GM12878 (cell line): ENCODE measurements around the gene MS4A2. TPM values are rescaled to one million over a fixed set of nuclear protein-coding genes. Genes with fewer than 3 reads are reported as not detected.

Experiments used
- ATAC-seq: fragments of 200-7000 bp; cut with Tn5 transposase; 3 replicates; pipeline ENCODE4 v1.9.1; 2020; ENCODE audit warnings: mild to moderate bottlenecking, moderate library complexity
- BruUV-seq: library from RNA; stranded (reverse); fragments of 400-500 nt; replicated peaks from 2 replicates; lab custom pipeline; 2021; lab: Mats Ljungman, UMichigan
- CTCF ChIA-PET: fragments of 300-600 bp; sonication (Branson Sonifier 250); formaldehyde crosslinking; extraction: SDS; loops from one replicate; lab custom pipeline; 2021; ENCODE audit warnings: inconsistent platforms; lab: Yijun Ruan, JAX
- POLR2A ChIA-PET: fragments of 350-600 bp; formaldehyde crosslinking; extraction: SDS; loops from one replicate; lab custom pipeline; 2021; ENCODE audit warnings: inconsistent platforms; lab: Charles Lee
- RAD21 ChIA-PET: fragments of 300-600 bp; sonication (Branson Sonifier 250); formaldehyde crosslinking; loops from one replicate; lab custom pipeline; 2023; ENCODE audit warnings: antibody characterized with exemption; ENCODE audit not compliant: unreplicated experiment; lab: Charles Lee
- SMC1A ChIA-PET: fragments of 300-600 bp; sonication (Branson Sonifier 250); formaldehyde crosslinking; loops from one replicate; lab custom pipeline; 2023; ENCODE audit not compliant: unreplicated experiment, uncharacterized antibody; lab: Charles Lee
- DNase-seq: peaks from one replicate; pipeline ENCODE4 v3.0.0-alpha.2; 2011; ENCODE audit warnings: low read depth, low spot score
- FAIRE-seq: peaks from 3 replicates; lab custom pipeline; 2011; peaks lifted over from hg19 to GRCh38; lab: Jason Lieb, UNC
- H2AFZ ChIP-seq: 2 replicates; pipeline ENCODE4 v1.6.0; 2011; ENCODE audit warnings: low read depth, low read length, control low read depth; ENCODE audit not compliant: control insufficient read depth
- H3K27ac ChIP-seq: 2 replicates; pipeline ENCODE4 v1.5.1; 2011; ENCODE audit warnings: control low read depth; ENCODE audit not compliant: control insufficient read depth, insufficient read depth
- H3K27me3 ChIP-seq, 2 experiments: replicated peaks in 1 of 2; 2 replicates each; pipeline versions ENCODE4 v1.6.0 to v1.6.1; 2011; ENCODE audit warnings: low read length in 1 of 2; ENCODE audit not compliant: control insufficient read depth in 2 of 2, insufficient read depth in 2 of 2
- H3K36me3 ChIP-seq, 2 experiments: 2 replicates each; pipeline ENCODE4 v1.5.1; 2011; ENCODE audit warnings: low read length in 1 of 2; ENCODE audit not compliant: control insufficient read depth in 2 of 2, insufficient read depth in 2 of 2
- H3K4me1 ChIP-seq: 2 replicates; pipeline ENCODE4 v1.6.1; 2011; ENCODE audit warnings: mild to moderate bottlenecking, low read length, moderate library complexity, mixed read lengths; ENCODE audit not compliant: control insufficient read depth, insufficient read depth
- H3K4me2 ChIP-seq: 2 replicates; pipeline ENCODE4 v1.6.0; 2011; ENCODE audit warnings: control low read depth; ENCODE audit not compliant: control insufficient read depth, insufficient read depth
- H3K4me3 ChIP-seq: fragments of 200-600 bp; sonication (generic); 2 replicates; pipeline ENCODE4 v1.5.1; 2016
- H3K79me2 ChIP-seq: 2 replicates; pipeline ENCODE4 v1.6.0; 2011; ENCODE audit warnings: low read length; ENCODE audit not compliant: control insufficient read depth, insufficient read depth
- H3K9ac ChIP-seq: 2 replicates; pipeline ENCODE4 v1.8.0; 2011; ENCODE audit warnings: low read length, control low read depth, mixed read lengths; ENCODE audit not compliant: control insufficient read depth, insufficient read depth
- H3K9me3 ChIP-seq: replicated peaks from 3 replicates; pipeline ENCODE4 v1.5.1; 2011; ENCODE audit warnings: mild to moderate bottlenecking, low read length; ENCODE audit not compliant: control insufficient read depth, insufficient read depth
- H4K20me1 ChIP-seq: 2 replicates; pipeline ENCODE4 v1.6.0; 2011; ENCODE audit not compliant: control insufficient read depth, insufficient read depth
- EZH2 ChIP-seq: IDR thresholded peaks from 2 replicates; pipeline ENCODE4 v1.6.1; 2012; ENCODE audit warnings: low read depth, mild to moderate bottlenecking, control low read depth, inconsistent platforms, low read length, borderline replicate concordance; ENCODE audit not compliant: control insufficient read depth
- KDM1A ChIP-seq: fragments of 200-600 bp; sonication (generic); IDR thresholded peaks from 2 replicates; pipeline ENCODE4 v1.6.1; 2016; ENCODE audit warnings: borderline replicate concordance
- MEF2A ChIP-seq: IDR thresholded peaks from 2 replicates; pipeline ENCODE4 v1.6.1; 2011; ENCODE audit warnings: low read depth, mild to moderate bottlenecking, low read length, moderate library complexity; ENCODE audit not compliant: insufficient read depth
- NFIC ChIP-seq: IDR thresholded peaks from 2 replicates; pipeline ENCODE4 v1.6.1; 2012; ENCODE audit warnings: low read depth, mild to moderate bottlenecking, inconsistent platforms, low read length, moderate library complexity
- NR2C1 ChIP-seq: fragments of 450-650 bp; IDR thresholded peaks from 2 replicates; pipeline ENCODE4 v1.6.1; 2017; ENCODE audit warnings: antibody characterized with exemption, mild to moderate bottlenecking, moderate library complexity
- PAX5 ChIP-seq: IDR thresholded peaks from 2 replicates; pipeline ENCODE4 v1.6.1; 2011; ENCODE audit warnings: low read depth, low read length, borderline replicate concordance
- RFX5 ChIP-seq: IDR thresholded peaks from 2 replicates; pipeline ENCODE4 v1.6.1; 2011; ENCODE audit warnings: low read depth, low read length, improper control_type of control experiment
- SMAD1 ChIP-seq: fragments of 450-650 bp; IDR thresholded peaks from 2 replicates; pipeline ENCODE4 v1.6.1; 2018; ENCODE audit warnings: mild to moderate bottlenecking, low read depth; ENCODE audit not compliant: partially characterized antibody
- ZNF217 ChIP-seq: fragments of 450-650 bp; IDR thresholded peaks from 2 replicates; pipeline ENCODE4 v1.6.1; 2017; ENCODE audit warnings: antibody characterized with exemption, mild to moderate bottlenecking
- in situ Hi-C: fragments of 300-500 bp; cut with MboI; formaldehyde crosslinking; loops from 9 replicates; pipeline ENCODE4 v1.14.3; 2018; ENCODE audit warnings: mixed read lengths
- intact Hi-C: fragments of 100-400 bp; cut with micrococcal nuclease; formaldehyde crosslinking; loops from one replicate; pipeline ENCODE4 v1.14.2; 2022; ENCODE audit not compliant: unreplicated experiment
- polyA plus RNA-seq, 11 experiments: library from polyadenylated mRNA; depleted of rRNA in 4 of 11; unstranded in 6 of 11; stranded (reverse) in 5 of 11; fragments of >200 nt; fragmentation: Nextera tagmentation in 4 of 11; fragmentation: Illumina TruSeq in 1 of 11; extraction: Ambion mirVana in 4 of 11; extraction: Trizol in 1 of 11; gene quantifications; 1 replicate in 1 of 11; 2 replicates in 10 of 11; pipeline versions ENCODE4 v1.2.1 to v1.2.3, GENCODE V29; 2011 to 2016; ENCODE audit warnings: inconsistent platforms in 2 of 11, missing spikeins in 2 of 11, low read depth in 1 of 11
- total RNA-seq, 4 experiments: library from RNA; depleted of rRNA in 3 of 4; stranded (reverse); fragments of >200 nt in 3 of 4; fragmentation: Illumina TruSeq in 1 of 4; extraction: Trizol in 1 of 4; gene quantifications; 2 replicates each; pipeline versions ENCODE4 v1.2.1 to v1.2.3, GENCODE V29; 2013 to 2021
- TF ChIP-seq, protein P1 (sequence below): fragments of 150-350 bp; IDR thresholded peaks from 2 replicates; pipeline ENCODE4 v1.6.1; 2016; ENCODE audit warnings: low read depth, low read length
- TF ChIP-seq, protein P2 (sequence below): fragments of 450-650 bp; formaldehyde crosslinking; IDR thresholded peaks from 2 replicates; pipeline ENCODE4 v1.4.0; 2020; ENCODE audit warnings: mild to moderate bottlenecking, moderate library complexity
- TF ChIP-seq, protein P3 (sequence below): fragments of 450-650 bp; formaldehyde crosslinking; IDR thresholded peaks from 2 replicates; pipeline ENCODE4 v1.4.0; 2022; ENCODE audit warnings: mild to moderate bottlenecking, moderate library complexity

The MS4A2 gene
- total and polyA plus RNA-seq, 10 of the 15 experiments (the other 5 are each of a cell fraction or from before 2014, with no cell fraction given) = not detected

GRCh38 chr11:60125956-60126585, 37.6 kb downstream of the MS4A2 start:
- no TSS peak for BruUV-seq
- Histone ChIP-seq H3K4me2 (no peak overlapping the region), H4K20me1 (no peaks in the 10 kb centered on the region), H3K27me3 (no peaks in the 10 kb centered on the region), H3K9me3 (no peaks in the 10 kb centered on the region), H3K4me1 (no peaks in the 10 kb centered on the region), H3K79me2 (no peaks in the 10 kb centered on the region), H2AFZ (no peak overlapping the region), H3K4me3 (no peak overlapping the region), H3K36me3 (no peaks in the 10 kb centered on the region), H3K27ac (no peak overlapping the region), H3K9ac (no peak overlapping the region)
- DNase-seq = no peak
- POLR2A ChIA-PET = no interaction called here
- CTCF ChIA-PET = interaction anchor here (0.8 to 2.0 kb wide), 2 partner anchors 10 to 125 kb away, joined by 3 to 9 read pairs; no protein-coding TSS in a partner anchor
- no peak for ATAC-seq
- intact Hi-C loops (no loop called here), in situ Hi-C loops (no loop called here)
- SMC1A ChIA-PET = interaction anchor here (2.8 kb wide), 1 partner anchor 125 kb away, joined by 16 read pairs; no protein-coding TSS in a partner anchor
- RAD21 ChIA-PET = no interaction called here
- no peak for FAIRE-seq
- TF ChIP-seq MEF2A = no peak
- no peak for TF ChIP-seq EZH2
- TF ChIP-seq KDM1A = no peak
- TF ChIP-seq, protein P1, sequence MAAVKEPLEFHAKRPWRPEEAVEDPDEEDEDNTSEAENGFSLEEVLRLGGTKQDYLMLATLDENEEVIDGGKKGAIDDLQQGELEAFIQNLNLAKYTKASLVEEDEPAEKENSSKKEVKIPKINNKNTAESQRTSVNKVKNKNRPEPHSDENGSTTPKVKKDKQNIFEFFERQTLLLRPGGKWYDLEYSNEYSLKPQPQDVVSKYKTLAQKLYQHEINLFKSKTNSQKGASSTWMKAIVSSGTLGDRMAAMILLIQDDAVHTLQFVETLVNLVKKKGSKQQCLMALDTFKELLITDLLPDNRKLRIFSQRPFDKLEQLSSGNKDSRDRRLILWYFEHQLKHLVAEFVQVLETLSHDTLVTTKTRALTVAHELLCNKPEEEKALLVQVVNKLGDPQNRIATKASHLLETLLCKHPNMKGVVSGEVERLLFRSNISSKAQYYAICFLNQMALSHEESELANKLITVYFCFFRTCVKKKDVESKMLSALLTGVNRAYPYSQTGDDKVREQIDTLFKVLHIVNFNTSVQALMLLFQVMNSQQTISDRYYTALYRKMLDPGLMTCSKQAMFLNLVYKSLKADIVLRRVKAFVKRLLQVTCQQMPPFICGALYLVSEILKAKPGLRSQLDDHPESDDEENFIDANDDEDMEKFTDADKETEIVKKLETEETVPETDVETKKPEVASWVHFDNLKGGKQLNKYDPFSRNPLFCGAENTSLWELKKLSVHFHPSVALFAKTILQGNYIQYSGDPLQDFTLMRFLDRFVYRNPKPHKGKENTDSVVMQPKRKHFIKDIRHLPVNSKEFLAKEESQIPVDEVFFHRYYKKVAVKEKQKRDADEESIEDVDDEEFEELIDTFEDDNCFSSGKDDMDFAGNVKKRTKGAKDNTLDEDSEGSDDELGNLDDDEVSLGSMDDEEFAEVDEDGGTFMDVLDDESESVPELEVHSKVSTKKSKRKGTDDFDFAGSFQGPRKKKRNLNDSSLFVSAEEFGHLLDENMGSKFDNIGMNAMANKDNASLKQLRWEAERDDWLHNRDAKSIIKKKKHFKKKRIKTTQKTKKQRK = no peak
- TF ChIP-seq SMAD1 = no peak
- no peak for TF ChIP-seq RFX5
- TF ChIP-seq, protein P2, sequence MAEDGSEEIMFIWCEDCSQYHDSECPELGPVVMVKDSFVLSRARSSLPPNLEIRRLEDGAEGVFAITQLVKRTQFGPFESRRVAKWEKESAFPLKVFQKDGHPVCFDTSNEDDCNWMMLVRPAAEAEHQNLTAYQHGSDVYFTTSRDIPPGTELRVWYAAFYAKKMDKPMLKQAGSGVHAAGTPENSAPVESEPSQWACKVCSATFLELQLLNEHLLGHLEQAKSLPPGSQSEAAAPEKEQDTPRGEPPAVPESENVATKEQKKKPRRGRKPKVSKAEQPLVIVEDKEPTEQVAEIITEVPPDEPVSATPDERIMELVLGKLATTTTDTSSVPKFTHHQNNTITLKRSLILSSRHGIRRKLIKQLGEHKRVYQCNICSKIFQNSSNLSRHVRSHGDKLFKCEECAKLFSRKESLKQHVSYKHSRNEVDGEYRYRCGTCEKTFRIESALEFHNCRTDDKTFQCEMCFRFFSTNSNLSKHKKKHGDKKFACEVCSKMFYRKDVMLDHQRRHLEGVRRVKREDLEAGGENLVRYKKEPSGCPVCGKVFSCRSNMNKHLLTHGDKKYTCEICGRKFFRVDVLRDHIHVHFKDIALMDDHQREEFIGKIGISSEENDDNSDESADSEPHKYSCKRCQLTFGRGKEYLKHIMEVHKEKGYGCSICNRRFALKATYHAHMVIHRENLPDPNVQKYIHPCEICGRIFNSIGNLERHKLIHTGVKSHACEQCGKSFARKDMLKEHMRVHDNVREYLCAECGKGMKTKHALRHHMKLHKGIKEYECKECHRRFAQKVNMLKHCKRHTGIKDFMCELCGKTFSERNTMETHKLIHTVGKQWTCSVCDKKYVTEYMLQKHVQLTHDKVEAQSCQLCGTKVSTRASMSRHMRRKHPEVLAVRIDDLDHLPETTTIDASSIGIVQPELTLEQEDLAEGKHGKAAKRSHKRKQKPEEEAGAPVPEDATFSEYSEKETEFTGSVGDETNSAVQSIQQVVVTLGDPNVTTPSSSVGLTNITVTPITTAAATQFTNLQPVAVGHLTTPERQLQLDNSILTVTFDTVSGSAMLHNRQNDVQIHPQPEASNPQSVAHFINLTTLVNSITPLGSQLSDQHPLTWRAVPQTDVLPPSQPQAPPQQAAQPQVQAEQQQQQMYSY (CRISPR knock-in tag) = no peak
- TF ChIP-seq NR2C1 = no peak
- TF ChIP-seq, protein P3, sequence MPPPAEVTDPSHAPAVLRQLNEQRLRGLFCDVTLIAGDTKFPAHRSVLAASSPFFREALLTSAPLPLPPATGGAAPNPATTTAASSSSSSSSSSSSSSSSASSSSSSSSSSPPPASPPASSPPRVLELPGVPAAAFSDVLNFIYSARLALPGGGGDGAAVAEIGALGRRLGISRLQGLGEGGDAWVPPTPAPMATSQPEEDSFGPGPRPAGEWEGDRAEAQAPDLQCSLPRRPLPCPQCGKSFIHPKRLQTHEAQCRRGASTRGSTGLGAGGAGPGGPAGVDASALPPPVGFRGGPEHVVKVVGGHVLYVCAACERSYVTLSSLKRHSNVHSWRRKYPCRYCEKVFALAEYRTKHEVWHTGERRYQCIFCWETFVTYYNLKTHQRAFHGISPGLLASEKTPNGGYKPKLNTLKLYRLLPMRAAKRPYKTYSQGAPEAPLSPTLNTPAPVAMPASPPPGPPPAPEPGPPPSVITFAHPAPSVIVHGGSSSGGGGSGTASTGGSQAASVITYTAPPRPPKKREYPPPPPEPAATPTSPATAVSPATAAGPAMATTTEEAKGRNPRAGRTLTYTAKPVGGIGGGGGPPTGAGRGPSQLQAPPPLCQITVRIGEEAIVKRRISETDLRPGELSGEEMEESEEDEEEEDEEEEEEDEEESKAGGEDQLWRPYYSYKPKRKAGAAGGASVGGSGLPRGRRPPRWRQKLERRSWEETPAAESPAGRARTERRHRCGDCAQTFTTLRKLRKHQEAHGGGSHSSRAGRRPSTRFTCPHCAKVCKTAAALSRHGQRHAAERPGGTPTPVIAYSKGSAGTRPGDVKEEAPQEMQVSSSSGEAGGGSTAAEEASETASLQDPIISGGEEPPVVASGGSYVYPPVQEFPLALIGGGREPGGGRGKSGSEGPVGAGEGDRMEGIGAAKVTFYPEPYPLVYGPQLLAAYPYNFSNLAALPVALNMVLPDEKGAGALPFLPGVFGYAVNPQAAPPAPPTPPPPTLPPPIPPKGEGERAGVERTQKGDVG (CRISPR knock-in tag) = no peak
- TF ChIP-seq ZNF217 = no peak
- no peak for TF ChIP-seq PAX5
- no peak for TF ChIP-seq NFIC
